Parathyroid adenoma (tissue), 2 donors: ENCODE results near the gene MEIS2.

Source experiments
- H2AFZ ChIP-seq: fragments of 300-600 bp; sonication (generic); one replicate; pipeline ENCODE4 v1.7.0; 2017; ENCODE audit warnings: antibody characterized with exemption, mild to moderate bottlenecking
- H3K27ac ChIP-seq: fragments of 300-600 bp; sonication (generic); one replicate; pipeline ENCODE4 v1.7.0; 2017
- H3K27me3 ChIP-seq: fragments of 300-600 bp; sonication (generic); one replicate; pipeline ENCODE4 v1.7.0; 2017; ENCODE audit warnings: low read length; ENCODE audit not compliant: control insufficient read depth, insufficient read depth
- H3K36me3 ChIP-seq: fragments of 300-600 bp; sonication (generic); one replicate; pipeline ENCODE4 v1.7.0; 2017; ENCODE audit warnings: low read length; ENCODE audit not compliant: control insufficient read depth, insufficient read depth
- H3K4me1 ChIP-seq: fragments of 300-600 bp; sonication (generic); one replicate; pipeline ENCODE4 v1.7.0; 2017; ENCODE audit warnings: control low read depth
- H3K4me2 ChIP-seq: fragments of 300-600 bp; sonication (generic); one replicate; pipeline ENCODE4 v1.7.0; 2017; ENCODE audit warnings: low read length
- H3K4me3 ChIP-seq: fragments of 300-600 bp; sonication (generic); one replicate; pipeline ENCODE4 v1.7.0; 2017; ENCODE audit warnings: low read depth, low read length
- H3K79me2 ChIP-seq: fragments of 300-600 bp; sonication (generic); one replicate; pipeline ENCODE4 v1.7.0; 2017; ENCODE audit warnings: control low read depth
- H3K9ac ChIP-seq: fragments of 300-600 bp; sonication (generic); one replicate; pipeline ENCODE4 v1.7.0; 2017; ENCODE audit warnings: mild to moderate bottlenecking
- H3K9me3 ChIP-seq: fragments of 300-600 bp; sonication (generic); one replicate; pipeline ENCODE4 v1.7.0; 2017; ENCODE audit warnings: low read length; ENCODE audit not compliant: control insufficient read depth
- CTCF ChIP-seq: fragments of 300-600 bp; sonication (generic); IDR thresholded peaks from one replicate; pipeline ENCODE4 v1.7.0; 2017; ENCODE audit warnings: antibody characterized with exemption, mild to moderate bottlenecking
- donor health status: primary hyperparathyroidism.

MEIS2 gene

GRCh38 chr15:36947035-36947719, 153.2 kb downstream of the MEIS2 start:
- TF ChIP-seq CTCF, result no peak
- Histone ChIP-seq H3K9me3 (no peaks in the 10 kb centered on the region), H3K4me1 (no peaks in the 10 kb centered on the region), H3K36me3 (no peaks in the 10 kb centered on the region), H2AFZ (no peak overlapping the region), H3K27ac (no peak overlapping the region), H3K9ac (no peak overlapping the region), H3K27me3 (no peaks in the 10 kb centered on the region), H3K4me2 (no peak overlapping the region), H3K79me2 (no peaks in the 10 kb centered on the region), H3K4me3 (no peak overlapping the region)

GRCh38 chr15:36944442-36944841, 155.9 kb downstream of the MEIS2 start:
- H3K36me3 ChIP-seq, result no peaks in the 10 kb centered on the region
- no peak overlapping the region for H3K27ac ChIP-seq
- H3K4me3 ChIP-seq, result no peak overlapping the region
- no peak overlapping the region for H3K4me2 ChIP-seq
- H2AFZ ChIP-seq, result no peak overlapping the region
- no peaks in the 10 kb centered on the region for H3K27me3 ChIP-seq
- H3K4me1 ChIP-seq, result no peaks in the 10 kb centered on the region
- no peaks in the 10 kb centered on the region for H3K79me2 ChIP-seq
- TF ChIP-seq CTCF, result no peak
- H3K9me3 ChIP-seq, result no peaks in the 10 kb centered on the region
- H3K9ac ChIP-seq, result no peak overlapping the region

- no peak overlapping the region for H3K27ac ChIP-seq
These were observed 156.6 kb downstream of the MEIS2 start for GRCh38 chr15:36943508-36944361.

GRCh38 chr15:36942248-36942827, 158.0 kb downstream of the MEIS2 start:
- H3K36me3 ChIP-seq, result no peaks in the 10 kb centered on the region
- no peaks in the 10 kb centered on the region for H3K79me2 ChIP-seq
- no peak for TF ChIP-seq CTCF
- no peaks in the 10 kb centered on the region for H3K27me3 ChIP-seq
- H3K9ac ChIP-seq, result no peak overlapping the region
- H3K9me3 ChIP-seq, result no peaks in the 10 kb centered on the region
- H3K4me2 ChIP-seq, result no peak overlapping the region
- no peak overlapping the region for H3K4me3 ChIP-seq
- no peaks in the 10 kb centered on the region for H3K4me1 ChIP-seq
- no peak overlapping the region for H2AFZ ChIP-seq
- no peak overlapping the region for H3K27ac ChIP-seq

More at GRCh38 chr15:36943508-36944361, 156.6 kb downstream of the MEIS2 start:
- Histone ChIP-seq H3K4me3 (no peak overlapping the region), H3K4me1 (no peaks in the 10 kb centered on the region), H3K9ac (no peak overlapping the region), H3K36me3 (no peaks in the 10 kb centered on the region), H3K27me3 (no peaks in the 10 kb centered on the region), H2AFZ (no peak overlapping the region), H3K79me2 (no peaks in the 10 kb centered on the region), H3K4me2 (no peak overlapping the region), H3K9me3 (no peaks in the 10 kb centered on the region)
- TF ChIP-seq CTCF, result no peak
